Chondrocyte (in vitro differentiated cells): ENCODE data around the gene PLEKHA4. TPM values are rescaled to one million over a fixed set of nuclear protein-coding genes. Genes with fewer than 3 reads are reported as not detected.
"Not testable (repeated sequence)": the region's sequence is repeated elsewhere in the genome, so short reads cannot be mapped to it uniquely, and the experiment has no call there.

Source experiments
- DNase-seq: peaks from one replicate; pipeline ENCODE4 v3.0.0; 2021; ENCODE audit warnings: mixed read lengths, low spot score
- H3K27ac Mint-ChIP-seq: one replicate; pipeline ENCODE4 v1.8.0; 2021; ENCODE audit warnings: mild to moderate bottlenecking, moderate library complexity, mixed read lengths; ENCODE audit not compliant: unreplicated experiment
- H3K27me3 Mint-ChIP-seq: 2 replicates; pipeline ENCODE4 v1.8.0; 2021; ENCODE audit warnings: low read depth, mixed read lengths
- H3K36me3 Mint-ChIP-seq: 2 replicates; pipeline ENCODE4 v1.8.0; 2021; ENCODE audit warnings: low read depth, mixed read lengths
- H3K4me1 Mint-ChIP-seq: 2 replicates; pipeline ENCODE4 v1.8.0; 2021; ENCODE audit warnings: low read depth, mild to moderate bottlenecking, mixed read lengths
- H3K4me3 Mint-ChIP-seq: one replicate; pipeline ENCODE4 v1.8.0; 2021; ENCODE audit warnings: mild to moderate bottlenecking, moderate library complexity, mixed read lengths; ENCODE audit not compliant: unreplicated experiment
- H3K9me3 Mint-ChIP-seq: 2 replicates; pipeline ENCODE4 v1.8.0; 2021; ENCODE audit warnings: low read depth, mixed read lengths
- CTCF ChIP-seq: fragments of 200-600 bp; sonication (generic); IDR thresholded peaks from 2 replicates; pipeline ENCODE4 v1.5.0; 2021; ENCODE audit warnings: antibody characterized with exemption, mild to moderate bottlenecking, moderate library complexity
- total RNA-seq: library from RNA; stranded (reverse); gene quantifications from 3 replicates; pipeline ENCODE4 v1.2.1, GENCODE V29; 2021

Gene PLEKHA4
- total RNA-seq, 1 donor from 2014 or later: 16.8 TPM

- H3K27me3 Mint-ChIP-seq: no peaks in the 10 kb centered on the region
- peaks cover 26% of the 10 kb centered on the region for H3K4me1 Mint-ChIP-seq
- H3K36me3 Mint-ChIP-seq: peaks cover 14% of the 10 kb centered on the region
- peak overlapping the region; percentile 92 for H3K27ac Mint-ChIP-seq
- H3K9me3 Mint-ChIP-seq: no peaks in the 10 kb centered on the region
- DNase-seq: no peak
- no peak for TF ChIP-seq CTCF
- H3K4me3 Mint-ChIP-seq: peak overlapping the region; percentile 92
These were observed 32.3 kb upstream of the PLEKHA4 start for GRCh38 chr19:48900477-48901406.

- peaks cover 26% of the 10 kb centered on the region for H3K4me1 Mint-ChIP-seq
- no peaks in the 10 kb centered on the region for H3K9me3 Mint-ChIP-seq
- no peaks in the 10 kb centered on the region for H3K27me3 Mint-ChIP-seq
- H3K27ac Mint-ChIP-seq: peak within 1 kb of the TSS; percentile 92
- peaks cover 9% of the 10 kb centered on the region for H3K36me3 Mint-ChIP-seq
- peak; percentile 98 for DNase-seq
- H3K4me3 Mint-ChIP-seq: peak within 1 kb of the TSS; percentile 92
- peak; percentile 67 for TF ChIP-seq CTCF
These were observed 31.5 kb upstream of the PLEKHA4 start, which contains the start of gene NUCB1 for GRCh38 chr19:48899781-48900476. NUCB1 (plus strand) TSS chr19:48900312; CDS start chr19:48900797, 485 bp downstream.

DNA sequence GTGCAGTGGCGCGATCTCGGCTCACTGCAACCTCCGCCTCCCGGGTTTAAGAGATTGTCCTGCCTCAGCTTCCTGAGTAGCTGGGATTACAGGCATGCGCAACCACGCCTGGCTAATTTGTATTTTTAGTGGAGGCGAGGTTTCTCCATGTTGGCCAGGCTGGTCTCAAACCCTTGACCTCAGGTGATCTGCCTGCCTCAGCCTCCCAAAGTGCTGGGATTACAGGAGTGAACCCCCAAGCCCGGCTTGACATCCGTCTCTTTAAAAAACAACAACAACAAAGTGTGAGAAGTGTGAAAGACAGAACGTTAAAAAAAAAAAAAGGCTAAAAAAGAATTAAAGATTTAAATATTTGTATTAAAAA lies 31.0 kb upstream of the PLEKHA4 start:
- not testable (repeated sequence) for H3K36me3 Mint-ChIP-seq, H3K9me3 Mint-ChIP-seq, DNase-seq, H3K27me3 Mint-ChIP-seq
- H3K27ac Mint-ChIP-seq: peak overlapping the region; percentile 22
- peak overlapping the region; percentile 92 for H3K4me3 Mint-ChIP-seq
- H3K4me1 Mint-ChIP-seq: peaks cover 26% of the 10 kb centered on the region

- DNase-seq: no peak
- Mint-ChIP-seq H3K4me3 (no peak overlapping the region), H3K36me3 (no peaks in the 10 kb centered on the region), H3K4me1 (peaks cover 21% of the 10 kb centered on the region), H3K27me3 (no peaks in the 10 kb centered on the region), H3K9me3 (no peaks in the 10 kb centered on the region), H3K27ac (no peak overlapping the region)
- no peak for TF ChIP-seq CTCF
These were observed 28.8 kb upstream of the PLEKHA4 start for GRCh38 chr19:48897181-48897580.

- Mint-ChIP-seq H3K9me3 (no peaks in the 10 kb centered on the region), H3K4me1 (peaks cover 16% of the 10 kb centered on the region), H3K36me3 (no peaks in the 10 kb centered on the region), H3K27ac (no peak overlapping the region), H3K4me3 (no peak overlapping the region), H3K27me3 (no peaks in the 10 kb centered on the region)
- no peak for DNase-seq
- TF ChIP-seq CTCF: no peak
These were observed 27.8 kb upstream of the PLEKHA4 start for GRCh38 chr19:48896191-48896720.
